GM23338 (cell line): ENCODE measurements around the gene DCHS1. TPM values are rescaled to one million over a fixed set of nuclear protein-coding genes. Genes with fewer than 3 reads are reported as not detected.
A peak's percentile ranks its signal among the peaks of the same experiment; 100 is the strongest.
"Not testable (repeated sequence)": the region's sequence is repeated elsewhere in the genome, so short reads cannot be mapped to it uniquely, and the experiment has no call there.

Experiments
- ATAC-seq: fragments of 200-7000 bp; cut with Tn5 transposase; 3 replicates; pipeline ENCODE4 v1.9.1; 2020
- DNase-seq: peaks from one replicate; pipeline ENCODE4 v3.0.0-alpha.2; 2015; ENCODE audit warnings: low spot score
- H2AFZ ChIP-seq: fragments of 200-600 bp; sonication (generic); 2 replicates; pipeline ENCODE4 v1.8.0; 2016; ENCODE audit warnings: antibody characterized with exemption, mild to moderate bottlenecking, moderate library complexity
- H3F3A ChIP-seq: fragments of 200-600 bp; sonication (generic); replicated peaks from 2 replicates; pipeline ENCODE4 v1.8.0; 2017; ENCODE audit warnings: antibody characterized with exemption, mixed run types, low read depth
- H3K27ac ChIP-seq: fragments of 200-600 bp; sonication (generic); 2 replicates; pipeline ENCODE4 v1.6.1; 2016; ENCODE audit warnings: low read depth
- H3K27me3 ChIP-seq: fragments of 200-600 bp; sonication (generic); 2 replicates; pipeline ENCODE4 v1.8.0; 2016; ENCODE audit warnings: mild to moderate bottlenecking, mixed run types, moderate library complexity; ENCODE audit not compliant: insufficient read depth
- H3K36me3 ChIP-seq: fragments of 200-600 bp; sonication (generic); 2 replicates; pipeline ENCODE4 v1.8.0; 2016; ENCODE audit warnings: mild to moderate bottlenecking; ENCODE audit not compliant: insufficient read depth
- H3K4me1 ChIP-seq: fragments of 200-600 bp; sonication (generic); 2 replicates; pipeline ENCODE4 v1.8.0; 2016; ENCODE audit warnings: mild to moderate bottlenecking, moderate library complexity; ENCODE audit not compliant: insufficient read depth
- H3K4me2 ChIP-seq: fragments of 200-600 bp; sonication (generic); 2 replicates; pipeline ENCODE4 v1.7.1; 2017; ENCODE audit warnings: mixed run types
- H3K4me3 ChIP-seq: fragments of 200-600 bp; sonication (generic); 2 replicates; pipeline ENCODE4 v1.6.1; 2016; ENCODE audit warnings: mixed run types
- H3K79me2 ChIP-seq: fragments of 200-600 bp; sonication (generic); replicated peaks from 2 replicates; pipeline ENCODE4 v1.8.0; 2017; ENCODE audit warnings: mild to moderate bottlenecking; ENCODE audit not compliant: insufficient read depth
- H3K9me2 ChIP-seq: fragments of 200-600 bp; sonication (generic); 2 replicates; pipeline ENCODE4 v1.8.0; 2017; ENCODE audit not compliant: insufficient read depth
- H4K20me1 ChIP-seq: fragments of 200-600 bp; sonication (generic); replicated peaks from 2 replicates; pipeline ENCODE4 v1.8.0; 2017; ENCODE audit warnings: mild to moderate bottlenecking; ENCODE audit not compliant: insufficient read depth
- H3K27ac Mint-ChIP-seq: 2 replicates; pipeline ENCODE4 v1.8.0; 2020; ENCODE audit warnings: inconsistent platforms, mild to moderate bottlenecking, moderate library complexity, mixed read lengths
- H3K27me3 Mint-ChIP-seq: 3 replicates; pipeline ENCODE4 v1.8.0; 2022; ENCODE audit warnings: low read depth, mild to moderate bottlenecking, moderate library complexity, mixed read lengths, inconsistent platforms; ENCODE audit not compliant: insufficient read depth, poor library complexity
- H3K36me3 Mint-ChIP-seq: 3 replicates; pipeline ENCODE4 v1.8.0; 2021; ENCODE audit warnings: low read depth, mild to moderate bottlenecking, inconsistent platforms, moderate library complexity, mixed read lengths
- H3K4me1 Mint-ChIP-seq: 3 replicates; pipeline ENCODE4 v1.8.0; 2020; ENCODE audit warnings: mild to moderate bottlenecking, inconsistent platforms, mixed read lengths
- H3K4me3 Mint-ChIP-seq: 3 replicates; pipeline ENCODE4 v1.8.0; 2021; ENCODE audit warnings: moderate library complexity, mild to moderate bottlenecking, inconsistent platforms, mixed read lengths
- H3K9me3 Mint-ChIP-seq: 3 replicates; pipeline ENCODE4 v1.8.0; 2020; ENCODE audit warnings: moderate library complexity, mild to moderate bottlenecking, inconsistent platforms, mixed read lengths
- CREB1 ChIP-seq: fragments of 250-450 bp; sonication (Bioruptor Pico); IDR thresholded peaks from 2 replicates; pipeline ENCODE4 v1.5.0; 2020; ENCODE audit warnings: low read depth, mild to moderate bottlenecking, moderate library complexity
- EZH2 ChIP-seq: fragments of 200-600 bp; sonication (generic); IDR thresholded peaks from one replicate; pipeline ENCODE4 v1.8.0; 2017; ENCODE audit warnings: antibody characterized with exemption, mild to moderate bottlenecking, low read depth; ENCODE audit not compliant: unreplicated experiment
- EZH2phosphoT487 ChIP-seq: fragments of 200-600 bp; sonication (generic); IDR thresholded peaks from one replicate; pipeline ENCODE4 v1.8.1; 2018; ENCODE audit warnings: antibody characterized with exemption; ENCODE audit not compliant: unreplicated experiment
- JUNB ChIP-seq: IDR thresholded peaks from one replicate; pipeline ENCODE4 v1.6.1; 2016; ENCODE audit warnings: antibody characterized with exemption; ENCODE audit not compliant: unreplicated experiment
- NANOG ChIP-seq: IDR thresholded peaks from 2 replicates; pipeline ENCODE4 v1.6.1; 2016; ENCODE audit warnings: antibody characterized with exemption, borderline replicate concordance
- POLR2AphosphoS5 ChIP-seq: IDR thresholded peaks from 2 replicates; pipeline ENCODE4 v1.6.1; 2016; ENCODE audit warnings: antibody characterized with exemption, low read depth
- STAT1 ChIP-seq: IDR thresholded peaks from one replicate; pipeline ENCODE4 v1.6.1; 2016; ENCODE audit warnings: antibody characterized with exemption; ENCODE audit not compliant: unreplicated experiment
- ZNF114 ChIP-seq: fragments of 250-450 bp; sonication (Bioruptor Pico); IDR thresholded peaks from 2 replicates; pipeline ENCODE4 v1.5.0; 2020; ENCODE audit warnings: mild to moderate bottlenecking, moderate library complexity
- ZNF331 ChIP-seq: fragments of 250-450 bp; sonication (Bioruptor Pico); IDR thresholded peaks from 2 replicates; pipeline ENCODE4 v1.5.0; 2020; ENCODE audit warnings: low read depth, mild to moderate bottlenecking, moderate library complexity
- polyA plus RNA-seq: library from polyadenylated mRNA; unstranded; fragments of >200 nt; fragmentation: Nextera tagmentation; extraction: Ambion mirVana; gene quantifications from 2 replicates; pipeline ENCODE4 v1.2.1, GENCODE V29; 2016
- total RNA-seq: library from RNA; depleted of rRNA; stranded (reverse); fragments of >200 nt; shearing (Covaris generic); gene quantifications from 2 replicates; pipeline ENCODE4 v1.2.3, GENCODE V29; 2014
- TF ChIP-seq, protein P1 (sequence below): IDR thresholded peaks from one replicate; pipeline ENCODE4 v1.6.1; 2018; ENCODE audit warnings: antibody characterized with exemption; ENCODE audit not compliant: unreplicated experiment
- TF ChIP-seq, protein P2 (sequence below), 2 experiments: fragments of 200-600 bp in 1 of 2; sonication (generic) in 1 of 2; conservative IDR thresholded peaks; 2 replicates each; pipeline versions ENCODE4 v1.5.1 to v1.6.1; 2016 to 2017; ENCODE audit warnings: antibody characterized with exemption in 2 of 2, low read depth in 2 of 2, mild to moderate bottlenecking in 2 of 2, moderate library complexity in 1 of 2

The DCHS1 gene
- total and polyA plus RNA-seq, 2 experiments from 2014 or later, result 2.3 to 20.7 TPM

DNA sequence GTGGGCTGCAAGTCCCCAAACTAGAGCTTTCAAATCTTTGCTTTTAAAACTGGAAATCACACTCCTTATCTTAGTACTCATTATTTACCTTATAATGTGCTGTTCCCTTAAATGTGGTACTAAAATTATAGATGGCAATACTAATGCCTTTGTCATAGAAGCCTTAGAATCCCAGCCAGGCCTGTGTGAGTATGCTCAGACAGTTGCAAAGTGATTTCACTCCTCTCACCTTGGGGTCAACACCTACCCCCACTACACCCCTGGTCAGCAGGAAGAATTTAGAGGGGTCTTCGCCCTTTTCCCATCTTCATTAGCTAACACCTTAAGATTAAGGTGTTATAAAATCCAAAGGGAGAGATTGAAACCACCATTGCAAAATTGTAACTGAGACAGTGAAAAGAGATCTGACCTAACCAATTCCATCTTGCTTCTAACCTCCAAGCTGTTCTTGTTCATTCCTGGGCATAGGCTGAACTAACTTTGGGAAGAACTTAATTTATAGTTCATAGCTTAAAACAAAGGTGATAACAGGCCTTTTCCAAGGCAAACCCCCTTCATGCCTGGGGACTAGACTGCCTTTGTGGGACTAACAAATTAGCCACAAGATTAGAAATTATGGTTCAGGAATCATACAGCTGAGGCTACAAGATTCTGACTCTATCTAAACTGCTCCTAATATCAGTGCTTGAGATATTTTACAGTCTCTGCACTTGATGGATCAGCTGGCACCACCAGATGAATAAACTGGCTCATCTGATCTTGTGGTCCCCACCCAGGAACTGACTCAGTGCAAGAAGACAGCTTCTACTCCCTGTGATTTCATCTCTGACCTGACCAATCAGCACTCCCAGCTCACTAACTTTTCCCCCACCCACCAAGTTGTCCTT, 38.0 kb upstream of the DCHS1 start:
- Histone ChIP-seq H2AFZ (no peak overlapping the region), H3K4me3 (no peak overlapping the region), H3K4me1 (peaks cover 4% of the 10 kb centered on the region; the same call in 1 of the 2 replicates), H3K27me3 (no peaks in the 10 kb centered on the region), H3K27ac (no peak overlapping the region), H3K9me2 (no peaks in the 10 kb centered on the region), H3K36me3 (peaks cover 7% of the 10 kb centered on the region; the same call in 1 of the 2 replicates), H3F3A (no peaks in the 10 kb centered on the region), H3K4me2 (no peak overlapping the region), H4K20me1 (no peaks in the 10 kb centered on the region), H3K79me2 (no peaks in the 10 kb centered on the region)
- Mint-ChIP-seq H3K36me3 (peaks cover 7% of the 10 kb centered on the region; the same call in 1 of the 3 replicates), H3K4me1 (peaks cover 3% of the 10 kb centered on the region; the same call in 2 of the 3 replicates), H3K27ac (no peak overlapping the region), H3K9me3 (peaks cover 11% of the 10 kb centered on the region), H3K4me3 (no peak overlapping the region), H3K27me3 (no peaks in the 10 kb centered on the region)
- TF ChIP-seq EZH2, result no peak
- no peak for TF ChIP-seq ZNF331 (CRISPR knock-in tag)
- no peak for TF ChIP-seq EZH2phosphoT487
- no peak for TF ChIP-seq NANOG
- TF ChIP-seq, protein P1, sequence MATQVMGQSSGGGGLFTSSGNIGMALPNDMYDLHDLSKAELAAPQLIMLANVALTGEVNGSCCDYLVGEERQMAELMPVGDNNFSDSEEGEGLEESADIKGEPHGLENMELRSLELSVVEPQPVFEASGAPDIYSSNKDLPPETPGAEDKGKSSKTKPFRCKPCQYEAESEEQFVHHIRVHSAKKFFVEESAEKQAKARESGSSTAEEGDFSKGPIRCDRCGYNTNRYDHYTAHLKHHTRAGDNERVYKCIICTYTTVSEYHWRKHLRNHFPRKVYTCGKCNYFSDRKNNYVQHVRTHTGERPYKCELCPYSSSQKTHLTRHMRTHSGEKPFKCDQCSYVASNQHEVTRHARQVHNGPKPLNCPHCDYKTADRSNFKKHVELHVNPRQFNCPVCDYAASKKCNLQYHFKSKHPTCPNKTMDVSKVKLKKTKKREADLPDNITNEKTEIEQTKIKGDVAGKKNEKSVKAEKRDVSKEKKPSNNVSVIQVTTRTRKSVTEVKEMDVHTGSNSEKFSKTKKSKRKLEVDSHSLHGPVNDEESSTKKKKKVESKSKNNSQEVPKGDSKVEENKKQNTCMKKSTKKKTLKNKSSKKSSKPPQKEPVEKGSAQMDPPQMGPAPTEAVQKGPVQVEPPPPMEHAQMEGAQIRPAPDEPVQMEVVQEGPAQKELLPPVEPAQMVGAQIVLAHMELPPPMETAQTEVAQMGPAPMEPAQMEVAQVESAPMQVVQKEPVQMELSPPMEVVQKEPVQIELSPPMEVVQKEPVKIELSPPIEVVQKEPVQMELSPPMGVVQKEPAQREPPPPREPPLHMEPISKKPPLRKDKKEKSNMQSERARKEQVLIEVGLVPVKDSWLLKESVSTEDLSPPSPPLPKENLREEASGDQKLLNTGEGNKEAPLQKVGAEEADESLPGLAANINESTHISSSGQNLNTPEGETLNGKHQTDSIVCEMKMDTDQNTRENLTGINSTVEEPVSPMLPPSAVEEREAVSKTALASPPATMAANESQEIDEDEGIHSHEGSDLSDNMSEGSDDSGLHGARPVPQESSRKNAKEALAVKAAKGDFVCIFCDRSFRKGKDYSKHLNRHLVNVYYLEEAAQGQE, result no peak
- no peak for TF ChIP-seq JUNB
- TF ChIP-seq ZNF114, result no peak
- no peak for TF ChIP-seq POLR2AphosphoS5
- DNase-seq (no peak), ATAC-seq (peak; percentile 44; the same call in 1 of the 3 replicates)

DNA sequence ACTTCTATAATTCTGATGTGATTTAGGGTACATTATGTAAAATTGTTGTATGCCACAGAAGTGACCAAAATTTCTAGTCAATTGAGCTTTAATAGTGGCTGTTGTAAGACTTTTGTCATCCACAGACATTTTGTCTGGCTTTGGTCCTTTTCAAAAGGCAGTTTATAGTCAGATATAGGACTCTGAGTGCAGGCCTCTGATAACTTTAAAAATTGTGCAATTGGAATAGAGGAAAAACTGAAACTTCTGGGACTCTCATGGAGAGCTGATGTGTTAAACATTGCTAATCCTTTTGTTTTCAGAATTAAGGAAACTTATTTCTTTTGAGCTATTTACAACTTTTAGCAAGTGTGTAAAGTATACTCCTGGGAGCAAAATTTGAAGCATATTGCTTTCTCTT, 36.5 kb upstream of the DCHS1 start:
- H3K4me3 ChIP-seq, result no peak overlapping the region
- no peak for TF ChIP-seq STAT1
- no peak for TF ChIP-seq ZNF114
- no peak for TF ChIP-seq POLR2AphosphoS5
- no peak for TF ChIP-seq NANOG
- TF ChIP-seq, protein P2, sequence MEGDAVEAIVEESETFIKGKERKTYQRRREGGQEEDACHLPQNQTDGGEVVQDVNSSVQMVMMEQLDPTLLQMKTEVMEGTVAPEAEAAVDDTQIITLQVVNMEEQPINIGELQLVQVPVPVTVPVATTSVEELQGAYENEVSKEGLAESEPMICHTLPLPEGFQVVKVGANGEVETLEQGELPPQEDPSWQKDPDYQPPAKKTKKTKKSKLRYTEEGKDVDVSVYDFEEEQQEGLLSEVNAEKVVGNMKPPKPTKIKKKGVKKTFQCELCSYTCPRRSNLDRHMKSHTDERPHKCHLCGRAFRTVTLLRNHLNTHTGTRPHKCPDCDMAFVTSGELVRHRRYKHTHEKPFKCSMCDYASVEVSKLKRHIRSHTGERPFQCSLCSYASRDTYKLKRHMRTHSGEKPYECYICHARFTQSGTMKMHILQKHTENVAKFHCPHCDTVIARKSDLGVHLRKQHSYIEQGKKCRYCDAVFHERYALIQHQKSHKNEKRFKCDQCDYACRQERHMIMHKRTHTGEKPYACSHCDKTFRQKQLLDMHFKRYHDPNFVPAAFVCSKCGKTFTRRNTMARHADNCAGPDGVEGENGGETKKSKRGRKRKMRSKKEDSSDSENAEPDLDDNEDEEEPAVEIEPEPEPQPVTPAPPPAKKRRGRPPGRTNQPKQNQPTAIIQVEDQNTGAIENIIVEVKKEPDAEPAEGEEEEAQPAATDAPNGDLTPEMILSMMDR (conservative IDR thresholded peaks at IDR 0.05; ENCODE audit: low read depth in 2 of 2), result no peak
- no peak for TF ChIP-seq CREB1 (CRISPR knock-in tag)
- no peak for TF ChIP-seq EZH2phosphoT487
- H3K27ac ChIP-seq, result no peak overlapping the region
- H2AFZ ChIP-seq, result no peak overlapping the region
- H3K36me3 Mint-ChIP-seq, result peaks cover 7% of the 10 kb centered on the region; the same call in 1 of the 3 replicates
- no peaks in the 10 kb centered on the region for H3K9me2 ChIP-seq
- H3K4me2 ChIP-seq, result no peak overlapping the region
- H3K27me3 ChIP-seq, result no peaks in the 10 kb centered on the region
- no peaks in the 10 kb centered on the region for H3K79me2 ChIP-seq
- no peak for DNase-seq
- H3K9me3 Mint-ChIP-seq, result peaks cover 14% of the 10 kb centered on the region
- H3F3A ChIP-seq, result no peaks in the 10 kb centered on the region
- H3K27me3 Mint-ChIP-seq, result no peaks in the 10 kb centered on the region
- no peak overlapping the region for H3K4me3 Mint-ChIP-seq
- no peak for ATAC-seq
- H3K36me3 ChIP-seq, result peaks cover 7% of the 10 kb centered on the region; the same call in 1 of the 2 replicates
- H3K4me1 Mint-ChIP-seq, result peaks cover 9% of the 10 kb centered on the region; the same call in 2 of the 3 replicates
- H3K27ac Mint-ChIP-seq, result no peak overlapping the region
- no peaks in the 10 kb centered on the region for H4K20me1 ChIP-seq
- peaks cover 9% of the 10 kb centered on the region for H3K4me1 ChIP-seq

DNA sequence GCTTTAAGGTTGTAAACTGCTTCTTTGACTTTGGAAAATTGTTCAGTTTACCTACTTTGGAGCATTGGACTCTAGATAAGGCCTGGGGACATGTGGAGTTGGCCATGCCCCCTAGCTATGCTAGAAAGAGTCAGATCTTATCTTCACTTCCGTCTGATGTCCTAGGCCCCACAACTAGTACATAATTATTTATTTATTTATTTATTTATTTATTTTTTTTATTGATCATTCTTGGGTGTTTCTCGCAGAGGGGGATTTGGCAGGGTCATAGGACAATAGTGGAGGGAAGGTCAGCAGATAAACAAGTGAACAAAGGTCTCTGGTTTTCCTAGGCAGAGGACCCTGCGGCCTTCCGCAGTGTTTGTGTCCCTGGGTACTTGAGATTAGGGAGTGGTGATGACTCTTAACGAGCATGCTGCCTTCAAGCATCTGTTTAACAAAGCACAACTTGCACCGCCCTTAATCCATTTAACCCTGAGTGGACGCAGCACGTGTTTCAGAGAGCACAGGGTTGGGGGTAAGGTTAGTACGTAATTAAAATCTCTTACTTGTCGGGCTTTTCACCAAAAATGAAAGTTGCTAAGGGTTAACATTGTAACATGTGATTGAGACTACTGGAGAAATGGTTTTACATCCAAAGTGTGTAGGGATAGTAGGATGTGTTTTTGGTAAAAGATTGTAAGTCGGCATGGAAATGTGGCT, 35.0 kb upstream of the DCHS1 start:
- H3K36me3 ChIP-seq, H3K27ac Mint-ChIP-seq, H3F3A ChIP-seq, H3K9me2 ChIP-seq, H3K36me3 Mint-ChIP-seq, H4K20me1 ChIP-seq, H3K79me2 ChIP-seq, DNase-seq, H3K27me3 ChIP-seq, H3K4me3 Mint-ChIP-seq, ATAC-seq, H3K27me3 Mint-ChIP-seq, H3K27ac ChIP-seq, H3K4me3 ChIP-seq, H3K4me2 ChIP-seq, H3K4me1 ChIP-seq: not testable (repeated sequence)
- peak overlapping the region; percentile 86; the same call in 1 of the 2 replicates for H2AFZ ChIP-seq
- H3K9me3 Mint-ChIP-seq, result peaks cover 14% of the 10 kb centered on the region
- H3K4me1 Mint-ChIP-seq, result peaks cover 10% of the 10 kb centered on the region; the same call in 2 of the 3 replicates
